Stimulated activated CD4-positive, alpha-beta T cell treated with anti-CD3 and anti-CD28 coated beads, Interleukin-2, amount 100 ng/mL, for 4 hours (primary cell): ENCODE data around the gene GARIN3.
"Not testable (repeated sequence)": the region's sequence is repeated elsewhere in the genome, so short reads cannot be mapped to it uniquely, and the experiment has no call there.

ENCODE experiments used
- DNase-seq: peaks from one replicate; pipeline ENCODE4 v3.0.0-alpha.2; 2020; ENCODE audit warnings: low read depth

Gene GARIN3

GRCh38 chr5:157185122-157185521 lies 19.1 kb upstream of the GARIN3 start:
- DNase-seq: not testable (repeated sequence)

GRCh38 chr5:157184117-157184670 lies 18.1 kb upstream of the GARIN3 start:
- no peak for DNase-seq

- no peak for DNase-seq
Observed at GRCh38 chr5:157182143-157182757, 16.2 kb upstream of the GARIN3 start.

GRCh38 chr5:157180374-157181264 lies 14.6 kb upstream of the GARIN3 start, which contains the start of gene ITK:
TSS of gene ITK (plus strand) at chr5:157180840. CDS start at chr5:157180978, 138 bp downstream.
- no peak for DNase-seq

GRCh38 chr5:157178966-157179365 lies 12.9 kb upstream of the GARIN3 start:
- no peak for DNase-seq

- DNase-seq: no peak
Observed at GRCh38 chr5:157177953-157178352, 11.9 kb upstream of the GARIN3 start.

GRCh38 chr5:157175071-157175612 lies 9.1 kb upstream of the GARIN3 start:
- DNase-seq: no peak

GRCh38 chr5:157172403-157172802 lies 6.3 kb upstream of the GARIN3 start:
- DNase-seq: peak; percentile 90

- DNase-seq: no peak
Observed at GRCh38 chr5:157168286-157168685, 2.2 kb upstream of the GARIN3 start.

- no peak for DNase-seq
Observed at GRCh38 chr5:157167214-157167621, 1.2 kb upstream of the GARIN3 start.

GRCh38 chr5:157165668-157166067 lies 396 bp downstream of the GARIN3 start:
- no peak for DNase-seq

GRCh38 chr5:157165261-157165660 lies 803 bp downstream of the GARIN3 start:
- no peak for DNase-seq

- no peak for DNase-seq
Observed at GRCh38 chr5:157164521-157164920, 1.5 kb downstream of the GARIN3 start.

- DNase-seq: no peak
Observed at GRCh38 chr5:157162919-157163510, 3.0 kb downstream of the GARIN3 start.

GRCh38 chr5:157161996-157162395 lies 4.1 kb downstream of the GARIN3 start:
- DNase-seq: no peak

- peak; percentile 39 for DNase-seq
Observed at GRCh38 chr5:157160001-157160400, 6.1 kb downstream of the GARIN3 start.

GRCh38 chr5:157159209-157159751 lies 6.8 kb downstream of the GARIN3 start:
- DNase-seq: no peak

GRCh38 chr5:157157293-157157891 lies 8.7 kb downstream of the GARIN3 start:
- no peak for DNase-seq

- no peak for DNase-seq
Observed at GRCh38 chr5:157155297-157155696, 10.8 kb downstream of the GARIN3 start.

GRCh38 chr5:157150995-157151394 lies 15.1 kb downstream of the GARIN3 start:
- DNase-seq: no peak
